GM12878 (cell line): ENCODE results near the gene PCSK5. TPM values are rescaled to one million over a fixed set of nuclear protein-coding genes. Genes with fewer than 3 reads are reported as not detected.

ENCODE experiments used
- ATAC-seq: fragments of 200-7000 bp; cut with Tn5 transposase; 3 replicates; pipeline ENCODE4 v1.9.1; 2020; ENCODE audit warnings: mild to moderate bottlenecking, moderate library complexity
- BruUV-seq: library from RNA; stranded (reverse); fragments of 400-500 nt; replicated peaks from 2 replicates; lab custom pipeline; 2021; lab: Mats Ljungman, UMichigan
- CTCF ChIA-PET: fragments of 300-600 bp; sonication (Branson Sonifier 250); formaldehyde crosslinking; extraction: SDS; loops from one replicate; lab custom pipeline; 2021; ENCODE audit warnings: inconsistent platforms; lab: Yijun Ruan, JAX
- POLR2A ChIA-PET: fragments of 350-600 bp; formaldehyde crosslinking; extraction: SDS; loops from one replicate; lab custom pipeline; 2021; ENCODE audit warnings: inconsistent platforms; lab: Charles Lee
- RAD21 ChIA-PET: fragments of 300-600 bp; sonication (Branson Sonifier 250); formaldehyde crosslinking; loops from one replicate; lab custom pipeline; 2023; ENCODE audit warnings: antibody characterized with exemption; ENCODE audit not compliant: unreplicated experiment; lab: Charles Lee
- SMC1A ChIA-PET: fragments of 300-600 bp; sonication (Branson Sonifier 250); formaldehyde crosslinking; loops from one replicate; lab custom pipeline; 2023; ENCODE audit not compliant: unreplicated experiment, uncharacterized antibody; lab: Charles Lee
- DNase-seq: peaks from one replicate; pipeline ENCODE4 v3.0.0-alpha.2; 2011; ENCODE audit warnings: low read depth, low spot score
- FAIRE-seq: peaks from 3 replicates; lab custom pipeline; 2011; peaks lifted over from hg19 to GRCh38; lab: Jason Lieb, UNC
- H2AFZ ChIP-seq: 2 replicates; pipeline ENCODE4 v1.6.0; 2011; ENCODE audit warnings: low read depth, low read length, control low read depth; ENCODE audit not compliant: control insufficient read depth
- H3K27ac ChIP-seq: 2 replicates; pipeline ENCODE4 v1.5.1; 2011; ENCODE audit warnings: control low read depth; ENCODE audit not compliant: control insufficient read depth, insufficient read depth
- H3K27me3 ChIP-seq, 2 experiments: replicated peaks in 1 of 2; 2 replicates each; pipeline versions ENCODE4 v1.6.0 to v1.6.1; 2011; ENCODE audit warnings: low read length in 1 of 2; ENCODE audit not compliant: control insufficient read depth in 2 of 2, insufficient read depth in 2 of 2
- H3K36me3 ChIP-seq, 2 experiments: 2 replicates each; pipeline ENCODE4 v1.5.1; 2011; ENCODE audit warnings: low read length in 1 of 2; ENCODE audit not compliant: control insufficient read depth in 2 of 2, insufficient read depth in 2 of 2
- H3K4me1 ChIP-seq: 2 replicates; pipeline ENCODE4 v1.6.1; 2011; ENCODE audit warnings: mild to moderate bottlenecking, low read length, moderate library complexity, mixed read lengths; ENCODE audit not compliant: control insufficient read depth, insufficient read depth
- H3K4me2 ChIP-seq: 2 replicates; pipeline ENCODE4 v1.6.0; 2011; ENCODE audit warnings: control low read depth; ENCODE audit not compliant: control insufficient read depth, insufficient read depth
- H3K4me3 ChIP-seq: fragments of 200-600 bp; sonication (generic); 2 replicates; pipeline ENCODE4 v1.5.1; 2016
- H3K79me2 ChIP-seq: 2 replicates; pipeline ENCODE4 v1.6.0; 2011; ENCODE audit warnings: low read length; ENCODE audit not compliant: control insufficient read depth, insufficient read depth
- H3K9ac ChIP-seq: 2 replicates; pipeline ENCODE4 v1.8.0; 2011; ENCODE audit warnings: low read length, control low read depth, mixed read lengths; ENCODE audit not compliant: control insufficient read depth, insufficient read depth
- H3K9me3 ChIP-seq: replicated peaks from 3 replicates; pipeline ENCODE4 v1.5.1; 2011; ENCODE audit warnings: mild to moderate bottlenecking, low read length; ENCODE audit not compliant: control insufficient read depth, insufficient read depth
- H4K20me1 ChIP-seq: 2 replicates; pipeline ENCODE4 v1.6.0; 2011; ENCODE audit not compliant: control insufficient read depth, insufficient read depth
- CBX3 ChIP-seq: fragments of 200-600 bp; sonication (generic); IDR thresholded peaks from 2 replicates; pipeline ENCODE4 v1.6.1; 2016; ENCODE audit warnings: low read depth, borderline replicate concordance
- MEF2B ChIP-seq: fragments of 450-650 bp; IDR thresholded peaks from 2 replicates; pipeline ENCODE4 v1.6.1; 2018; ENCODE audit warnings: mild to moderate bottlenecking, moderate library complexity; ENCODE audit not compliant: partially characterized antibody, poor library complexity, severe bottlenecking
- NR2C2 ChIP-seq: IDR thresholded peaks from 2 replicates; pipeline ENCODE4 v1.6.1; 2011; ENCODE audit warnings: borderline replicate concordance, low read depth; ENCODE audit not compliant: control insufficient read depth, insufficient read length
- RFX5 ChIP-seq: IDR thresholded peaks from 2 replicates; pipeline ENCODE4 v1.6.1; 2011; ENCODE audit warnings: low read depth, low read length, improper control_type of control experiment
- STAT3 ChIP-seq: IDR thresholded peaks from 2 replicates; pipeline ENCODE4 v1.6.1; 2011; ENCODE audit warnings: low read depth, low read length, improper control_type of control experiment
- TCF3 ChIP-seq: IDR thresholded peaks from 2 replicates; pipeline ENCODE4 v1.6.1; 2012; ENCODE audit warnings: low read depth, mild to moderate bottlenecking, low read length, borderline replicate concordance; ENCODE audit not compliant: insufficient read depth
- WGBS: methylation state at CpG from one replicate; pipeline ENCODE4 v1.1.6; 2016; ENCODE audit warnings: low lambda C conversion rate; ENCODE audit not compliant: insufficient replicate concordance, insufficient coverage; ENCODE audit errors: missing lambda C conversion rate; 5-methylcytosine and 5-hydroxymethylcytosine counted together
- in situ Hi-C: fragments of 300-500 bp; cut with MboI; formaldehyde crosslinking; loops from 9 replicates; pipeline ENCODE4 v1.14.3; 2018; ENCODE audit warnings: mixed read lengths
- intact Hi-C: fragments of 100-400 bp; cut with micrococcal nuclease; formaldehyde crosslinking; loops from one replicate; pipeline ENCODE4 v1.14.2; 2022; ENCODE audit not compliant: unreplicated experiment
- polyA plus RNA-seq, 11 experiments: library from polyadenylated mRNA; depleted of rRNA in 4 of 11; unstranded in 6 of 11; stranded (reverse) in 5 of 11; fragments of >200 nt; fragmentation: Nextera tagmentation in 4 of 11; fragmentation: Illumina TruSeq in 1 of 11; extraction: Ambion mirVana in 4 of 11; extraction: Trizol in 1 of 11; gene quantifications; 1 replicate in 1 of 11; 2 replicates in 10 of 11; pipeline versions ENCODE4 v1.2.1 to v1.2.3, GENCODE V29; 2011 to 2016; ENCODE audit warnings: inconsistent platforms in 2 of 11, missing spikeins in 2 of 11, low read depth in 1 of 11
- total RNA-seq, 4 experiments: library from RNA; depleted of rRNA in 3 of 4; stranded (reverse); fragments of >200 nt in 3 of 4; fragmentation: Illumina TruSeq in 1 of 4; extraction: Trizol in 1 of 4; gene quantifications; 2 replicates each; pipeline versions ENCODE4 v1.2.1 to v1.2.3, GENCODE V29; 2013 to 2021
- TF ChIP-seq, protein P1 (sequence below): IDR thresholded peaks from 2 replicates; pipeline ENCODE4 v1.6.1; 2012; ENCODE audit warnings: low read depth, low read length, improper control_type of control experiment
- TF ChIP-seq, protein P2 (sequence below): IDR thresholded peaks from 2 replicates; pipeline ENCODE4 v1.6.1; 2011; ENCODE audit warnings: mild to moderate bottlenecking, low read depth, low read length, moderate library complexity; ENCODE audit not compliant: insufficient replicate concordance
- TF ChIP-seq, protein P3 (sequence below): fragments of 450-650 bp; IDR thresholded peaks from 2 replicates; pipeline ENCODE4 v1.6.1; 2018; ENCODE audit warnings: borderline replicate concordance, mild to moderate bottlenecking; ENCODE audit not compliant: partially characterized antibody

The PCSK5 gene
- total and polyA plus RNA-seq, 10 of the 15 experiments (the other 5 are each of a cell fraction or from before 2014, with no cell fraction given) = 0.01 to 0.13 (median 0.04) TPM; not detected in 3

DNA sequence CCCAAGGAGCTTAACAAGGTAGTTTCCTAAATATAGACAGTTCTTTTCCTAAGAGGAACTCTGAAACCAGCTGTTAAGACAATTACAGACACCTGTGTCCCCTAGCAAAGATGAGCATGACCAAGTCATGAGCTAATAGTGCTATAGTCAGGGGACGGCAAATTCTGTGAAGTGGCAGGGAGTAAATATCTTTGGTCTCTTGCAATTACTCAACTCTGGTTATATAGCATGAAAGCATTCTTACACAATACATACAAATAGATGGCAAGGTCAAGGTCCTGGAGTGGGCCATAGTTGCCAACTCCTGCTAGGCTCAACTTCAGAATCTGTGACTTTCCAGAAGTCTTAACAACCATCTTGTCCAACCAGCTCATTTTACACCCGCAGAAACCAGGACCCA, 400.1 kb downstream of the PCSK5 start (continued):
- TF ChIP-seq, protein P1, sequence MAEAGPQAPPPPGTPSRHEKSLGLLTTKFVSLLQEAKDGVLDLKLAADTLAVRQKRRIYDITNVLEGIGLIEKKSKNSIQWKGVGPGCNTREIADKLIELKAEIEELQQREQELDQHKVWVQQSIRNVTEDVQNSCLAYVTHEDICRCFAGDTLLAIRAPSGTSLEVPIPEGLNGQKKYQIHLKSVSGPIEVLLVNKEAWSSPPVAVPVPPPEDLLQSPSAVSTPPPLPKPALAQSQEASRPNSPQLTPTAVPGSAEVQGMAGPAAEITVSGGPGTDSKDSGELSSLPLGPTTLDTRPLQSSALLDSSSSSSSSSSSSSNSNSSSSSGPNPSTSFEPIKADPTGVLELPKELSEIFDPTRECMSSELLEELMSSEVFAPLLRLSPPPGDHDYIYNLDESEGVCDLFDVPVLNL = no peak
- no peak for TF ChIP-seq STAT3
- TF ChIP-seq, protein P2, sequence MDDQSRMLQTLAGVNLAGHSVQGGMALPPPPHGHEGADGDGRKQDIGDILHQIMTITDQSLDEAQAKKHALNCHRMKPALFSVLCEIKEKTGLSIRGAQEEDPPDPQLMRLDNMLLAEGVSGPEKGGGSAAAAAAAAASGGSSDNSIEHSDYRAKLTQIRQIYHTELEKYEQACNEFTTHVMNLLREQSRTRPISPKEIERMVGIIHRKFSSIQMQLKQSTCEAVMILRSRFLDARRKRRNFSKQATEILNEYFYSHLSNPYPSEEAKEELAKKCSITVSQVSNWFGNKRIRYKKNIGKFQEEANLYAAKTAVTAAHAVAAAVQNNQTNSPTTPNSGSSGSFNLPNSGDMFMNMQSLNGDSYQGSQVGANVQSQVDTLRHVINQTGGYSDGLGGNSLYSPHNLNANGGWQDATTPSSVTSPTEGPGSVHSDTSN = no peak
- no peak for TF ChIP-seq TCF3
- TF ChIP-seq, all 136 proteins: peak for 0

DNA sequence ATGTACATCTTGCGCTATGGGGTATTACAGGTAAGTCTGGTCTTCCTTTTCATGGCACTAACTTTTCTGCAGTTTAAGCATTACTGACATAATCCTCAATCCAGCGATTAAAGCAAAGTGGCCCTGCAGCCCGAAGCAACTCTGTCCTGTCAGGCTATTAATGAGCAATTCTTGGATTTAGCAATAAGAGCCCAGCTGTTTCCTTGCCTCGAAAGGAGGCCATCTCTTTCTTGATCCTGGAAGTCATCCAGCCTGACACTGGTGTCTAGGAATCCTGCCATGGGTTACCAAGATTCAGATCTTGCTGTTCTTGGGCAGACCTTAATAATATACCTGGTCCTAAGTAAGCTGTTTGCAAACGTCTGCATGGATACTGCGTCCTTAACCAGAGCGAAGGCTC, 401.8 kb downstream of the PCSK5 start:
- no peak for FAIRE-seq
- ChIA-PET RAD21 (interaction anchor here (0.9 kb wide), 1 partner anchor 19 kb away, joined by 3 read pairs; no protein-coding TSS in a partner anchor), CTCF (no interaction called here), POLR2A (no interaction called here), SMC1A (interaction anchor here (1.2 to 1.4 kb wide), 2 partner anchors 11 to 33 kb away, joined by 3 to 4 read pairs; no protein-coding TSS in a partner anchor)
- DNase-seq = no peak
- Histone ChIP-seq H3K4me1 (no peaks in the 10 kb centered on the region; the same call in 1 of the 2 replicates), H3K36me3 (no peaks in the 10 kb centered on the region), H3K27ac (no peak overlapping the region), H3K4me3 (no peak overlapping the region), H4K20me1 (no peaks in the 10 kb centered on the region), H2AFZ (no peak overlapping the region), H3K9ac (no peak overlapping the region), H3K4me2 (no peak overlapping the region), H3K9me3 (no peaks in the 10 kb centered on the region; the same call in 2 of the 3 replicates), H3K79me2 (no peaks in the 10 kb centered on the region), H3K27me3 (no peaks in the 10 kb centered on the region; a peak in 1 of 4 replicates)
- in situ Hi-C loops = no loop called here
- intact Hi-C loops = loop anchor here (10.0 kb wide), 1 partner anchor 1097 kb away; no protein-coding TSS in a partner anchor
- ATAC-seq = no peak
- WGBS = 71% methylated on average over 7 of the region's 7 CpGs
- BruUV-seq = no TSS peak
- TF ChIP-seq RFX5 (no peak), CBX3 (no peak), MEF2B (no peak), NR2C2 (no peak)
- TF ChIP-seq, protein P3, sequence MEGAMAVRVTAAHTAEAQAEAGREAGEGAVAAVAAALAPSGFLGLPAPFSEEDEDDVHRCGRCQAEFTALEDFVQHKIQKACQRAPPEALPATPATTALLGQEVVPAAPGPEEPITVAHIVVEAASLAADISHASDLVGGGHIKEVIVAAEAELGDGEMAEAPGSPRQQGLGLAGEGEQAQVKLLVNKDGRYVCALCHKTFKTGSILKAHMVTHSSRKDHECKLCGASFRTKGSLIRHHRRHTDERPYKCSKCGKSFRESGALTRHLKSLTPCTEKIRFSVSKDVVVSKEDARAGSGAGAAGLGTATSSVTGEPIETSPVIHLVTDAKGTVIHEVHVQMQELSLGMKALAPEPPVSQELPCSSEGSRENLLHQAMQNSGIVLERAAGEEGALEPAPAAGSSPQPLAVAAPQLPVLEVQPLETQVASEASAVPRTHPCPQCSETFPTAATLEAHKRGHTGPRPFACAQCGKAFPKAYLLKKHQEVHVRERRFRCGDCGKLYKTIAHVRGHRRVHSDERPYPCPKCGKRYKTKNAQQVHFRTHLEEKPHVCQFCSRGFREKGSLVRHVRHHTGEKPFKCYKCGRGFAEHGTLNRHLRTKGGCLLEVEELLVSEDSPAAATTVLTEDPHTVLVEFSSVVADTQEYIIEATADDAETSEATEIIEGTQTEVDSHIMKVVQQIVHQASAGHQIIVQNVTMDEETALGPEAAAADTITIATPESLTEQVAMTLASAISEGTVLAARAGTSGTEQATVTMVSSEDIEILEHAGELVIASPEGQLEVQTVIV = no peak
